Mononuclear cell (primary cell): Measurements from ENCODE around the gene DCTN5. TPM values are rescaled to one million over a fixed set of nuclear protein-coding genes. Genes with fewer than 3 reads are reported as not detected.

Source experiments
- H3K27me3 ChIP-seq: 2 replicates; pipeline ENCODE4 v1.6.0; 2011; ENCODE audit warnings: low read length, control low read depth; ENCODE audit not compliant: insufficient read depth
- H3K4me1 ChIP-seq: 2 replicates; pipeline ENCODE4 v1.5.1; 2011; ENCODE audit warnings: mild to moderate bottlenecking, low read length, control low read depth; ENCODE audit not compliant: insufficient read depth
- H3K4me3 ChIP-seq: 2 replicates; pipeline ENCODE4 v1.5.1; 2011; ENCODE audit warnings: mild to moderate bottlenecking, low read length, moderate library complexity
- H3K9me3 ChIP-seq: 2 replicates; pipeline ENCODE4 v1.5.1; 2011; ENCODE audit warnings: low read depth, mild to moderate bottlenecking, control low read depth, low read length
- total RNA-seq: library from RNA; depleted of rRNA; stranded (reverse); fragments of >200 nt; gene quantifications from one replicate; pipeline ENCODE4 v1.2.3, GENCODE V29; 2012

The DCTN5 gene
- total RNA-seq, 1 donor: 45.1 TPM

DNA sequence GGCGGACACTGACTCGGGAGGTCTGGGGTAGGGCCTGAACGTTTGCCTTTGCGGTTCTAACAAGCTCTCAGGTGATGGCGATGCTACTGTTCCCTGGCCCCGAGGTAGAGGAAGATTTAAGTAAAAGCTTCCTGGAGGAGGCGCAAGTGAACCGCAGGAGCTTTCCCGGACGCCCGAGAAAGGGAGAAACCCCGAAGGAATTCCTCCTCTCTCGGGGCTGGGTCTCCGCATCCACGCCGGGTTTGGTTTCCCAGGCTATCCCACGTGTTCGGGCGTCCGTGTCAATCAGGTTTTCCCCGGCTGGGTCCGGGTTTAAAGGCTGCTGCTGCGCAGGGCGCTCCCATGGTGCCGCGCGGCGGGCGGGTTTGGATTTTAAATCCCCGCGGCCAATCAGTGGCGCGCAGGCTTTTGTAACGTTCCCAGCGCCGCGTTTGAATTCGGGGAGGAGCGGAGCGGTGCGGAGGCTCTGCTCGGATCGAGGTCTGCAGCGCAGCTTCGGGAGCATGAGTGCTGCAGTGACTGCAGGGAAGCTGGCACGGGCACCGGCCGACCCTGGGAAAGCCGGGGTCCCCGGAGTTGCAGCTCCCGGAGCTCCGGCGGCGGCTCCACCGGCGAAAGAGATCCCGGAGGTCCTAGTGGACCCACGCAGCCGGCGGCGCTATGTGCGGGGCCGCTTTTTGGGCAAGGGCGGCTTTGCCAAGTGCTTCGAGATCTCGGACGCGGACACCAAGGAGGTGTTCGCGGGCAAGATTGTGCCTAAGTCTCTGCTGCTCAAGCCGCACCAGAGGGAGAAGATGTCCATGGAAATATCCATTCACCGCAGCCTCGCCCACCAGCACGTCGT, 37.4 kb downstream of the DCTN5 start, which contains the start of gene PLK1:
TSS of gene PLK1 (plus strand) at position 460 of the 844 bp plus-strand sequence. CDS start at position 504, 44 bp downstream.
- H3K4me3 ChIP-seq: peak within 1 kb of the TSS; percentile 68
- no peaks in the 10 kb centered on the region for H3K9me3 ChIP-seq
- peaks cover 37% of the 10 kb centered on the region for H3K4me1 ChIP-seq
- H3K27me3 ChIP-seq: no peaks in the 10 kb centered on the region

DNA sequence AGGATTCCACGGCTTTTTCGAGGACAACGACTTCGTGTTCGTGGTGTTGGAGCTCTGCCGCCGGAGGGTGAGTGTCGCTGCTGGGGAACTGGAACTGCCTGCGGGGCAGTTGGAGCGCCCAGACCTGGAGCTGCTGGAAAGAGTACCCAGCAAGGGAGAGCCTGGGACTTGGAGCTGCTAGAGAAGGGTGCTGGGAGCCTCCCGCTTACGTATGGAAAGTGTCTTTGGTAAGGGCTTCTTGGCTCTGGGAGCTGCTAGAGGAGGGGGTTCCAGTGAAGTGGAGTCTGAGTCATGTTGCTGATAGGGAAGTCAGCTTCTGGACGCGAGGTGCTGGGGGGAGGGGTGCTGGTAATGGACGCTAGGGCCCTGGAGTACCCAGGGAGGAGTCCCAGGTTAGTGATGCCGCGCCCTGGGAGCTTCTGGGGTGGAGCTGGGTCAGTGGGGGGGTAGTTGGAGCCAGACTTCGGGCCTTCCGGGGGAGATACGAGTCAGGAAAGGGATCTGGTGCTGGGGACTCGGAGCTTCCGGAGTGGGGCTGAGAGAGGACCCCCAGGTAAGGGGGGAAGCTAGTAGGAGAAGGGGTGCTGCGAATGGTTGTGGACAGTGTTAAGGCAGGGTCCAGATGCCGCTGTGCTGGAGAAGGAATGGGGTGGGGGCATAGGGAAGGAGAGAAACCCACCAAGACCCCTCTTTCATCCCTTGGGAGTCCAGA, 38.2 kb downstream of the DCTN5 start:
- H3K4me1 ChIP-seq: peaks cover 37% of the 10 kb centered on the region
- peak overlapping the region; percentile 68 for H3K4me3 ChIP-seq
- no peaks in the 10 kb centered on the region for H3K27me3 ChIP-seq
- H3K9me3 ChIP-seq: no peaks in the 10 kb centered on the region

DNA sequence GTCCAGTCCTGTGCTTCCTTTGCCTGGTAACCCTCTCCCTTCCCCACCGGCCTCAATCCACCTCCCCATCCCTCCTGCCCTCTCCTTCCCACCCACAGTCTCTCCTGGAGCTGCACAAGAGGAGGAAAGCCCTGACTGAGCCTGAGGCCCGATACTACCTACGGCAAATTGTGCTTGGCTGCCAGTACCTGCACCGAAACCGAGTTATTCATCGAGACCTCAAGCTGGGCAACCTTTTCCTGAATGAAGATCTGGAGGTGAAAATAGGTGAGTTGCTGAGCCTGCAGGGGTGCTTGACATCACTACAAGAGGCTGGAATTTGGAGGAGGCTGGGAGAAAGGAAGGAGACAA, 38.7 kb downstream of the DCTN5 start:
- Histone ChIP-seq H3K27me3 (no peaks in the 10 kb centered on the region), H3K4me3 (no peak overlapping the region), H3K4me1 (peaks cover 37% of the 10 kb centered on the region), H3K9me3 (no peaks in the 10 kb centered on the region)

DNA sequence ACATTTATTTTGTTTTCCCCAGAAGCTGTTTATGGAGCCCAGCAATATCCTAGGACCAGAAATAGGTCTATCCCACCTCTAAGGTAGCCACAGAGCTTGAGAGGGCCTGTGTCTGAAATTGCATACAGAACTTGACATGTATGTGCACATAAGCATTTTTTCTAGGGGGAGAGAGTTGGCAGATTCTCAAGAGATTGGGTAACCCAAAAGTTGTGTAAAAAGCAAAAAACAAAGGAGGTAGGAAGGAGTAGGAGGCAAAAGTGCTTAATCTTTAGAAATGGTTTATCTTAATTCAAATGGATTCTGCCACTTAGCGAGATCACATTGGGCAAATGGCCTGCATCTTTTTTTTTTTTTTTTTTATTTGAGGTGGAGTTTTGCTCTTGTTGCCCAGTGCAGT, 40.9 kb downstream of the DCTN5 start:
- no peaks in the 10 kb centered on the region for H3K27me3 ChIP-seq
- no peak overlapping the region for H3K4me3 ChIP-seq
- peaks cover 37% of the 10 kb centered on the region for H3K4me1 ChIP-seq
- no peaks in the 10 kb centered on the region for H3K9me3 ChIP-seq

DNA sequence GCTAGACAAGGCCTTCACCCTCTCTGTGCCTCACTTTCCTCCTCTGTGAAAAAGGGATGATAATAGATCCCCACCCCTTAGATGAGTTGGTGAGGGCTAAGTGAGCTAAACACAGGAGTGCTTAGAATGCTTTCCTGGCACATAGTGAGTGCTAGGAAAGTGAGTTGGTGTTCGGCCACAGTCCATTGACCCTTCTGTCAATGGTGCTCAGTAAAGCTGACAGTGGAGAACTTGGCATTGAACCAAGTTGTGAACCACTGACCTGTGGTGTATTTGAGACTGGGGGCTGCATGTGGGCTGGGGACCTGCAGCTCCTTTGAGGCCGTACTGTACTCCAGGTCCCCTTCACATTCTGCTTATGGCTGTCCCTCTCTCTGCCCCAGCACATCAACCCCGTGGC, 42.2 kb downstream of the DCTN5 start:
- H3K9me3 ChIP-seq: no peaks in the 10 kb centered on the region
- H3K4me3 ChIP-seq: no peak overlapping the region
- H3K27me3 ChIP-seq: no peaks in the 10 kb centered on the region
- peaks cover 31% of the 10 kb centered on the region for H3K4me1 ChIP-seq

DNA sequence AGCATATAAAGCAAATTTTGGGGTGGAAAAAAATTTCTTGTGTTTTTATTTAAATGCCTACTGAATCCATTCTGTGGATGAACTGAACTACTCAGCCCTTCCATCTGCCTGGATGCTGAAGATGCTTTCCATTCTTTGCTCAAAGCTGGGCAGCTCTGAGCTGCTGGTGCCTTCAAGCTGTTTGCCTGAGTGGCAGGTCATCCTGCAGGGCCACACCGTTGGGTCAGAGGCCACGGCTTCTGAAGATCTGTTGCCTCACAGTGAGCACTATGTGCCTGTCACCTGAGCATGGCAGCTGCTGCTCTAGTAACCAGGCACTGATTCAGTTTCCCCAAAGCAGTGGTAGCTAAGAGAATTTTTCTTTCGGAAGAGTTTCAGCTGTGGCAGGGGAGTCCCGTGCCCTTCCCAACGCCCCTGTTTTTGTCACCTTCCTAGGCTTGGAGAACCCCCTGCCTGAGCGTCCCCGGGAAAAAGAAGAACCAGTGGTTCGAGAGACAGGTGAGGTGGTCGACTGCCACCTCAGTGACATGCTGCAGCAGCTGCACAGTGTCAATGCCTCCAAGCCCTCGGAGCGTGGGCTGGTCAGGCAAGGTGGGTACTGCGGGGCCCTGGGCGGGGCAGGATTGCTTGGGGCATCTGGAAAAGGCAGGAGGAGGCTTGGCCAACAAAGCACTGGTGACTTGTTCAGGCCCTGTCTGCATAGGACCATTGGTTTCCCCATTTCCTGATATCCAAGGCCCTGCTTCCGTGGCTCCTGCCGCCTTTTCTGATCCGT, 46.0 kb downstream of the DCTN5 start:
- H3K4me3 ChIP-seq: no peak overlapping the region
- no peaks in the 10 kb centered on the region for H3K4me1 ChIP-seq
- no peaks in the 10 kb centered on the region for H3K27me3 ChIP-seq
- H3K9me3 ChIP-seq: no peaks in the 10 kb centered on the region

DNA sequence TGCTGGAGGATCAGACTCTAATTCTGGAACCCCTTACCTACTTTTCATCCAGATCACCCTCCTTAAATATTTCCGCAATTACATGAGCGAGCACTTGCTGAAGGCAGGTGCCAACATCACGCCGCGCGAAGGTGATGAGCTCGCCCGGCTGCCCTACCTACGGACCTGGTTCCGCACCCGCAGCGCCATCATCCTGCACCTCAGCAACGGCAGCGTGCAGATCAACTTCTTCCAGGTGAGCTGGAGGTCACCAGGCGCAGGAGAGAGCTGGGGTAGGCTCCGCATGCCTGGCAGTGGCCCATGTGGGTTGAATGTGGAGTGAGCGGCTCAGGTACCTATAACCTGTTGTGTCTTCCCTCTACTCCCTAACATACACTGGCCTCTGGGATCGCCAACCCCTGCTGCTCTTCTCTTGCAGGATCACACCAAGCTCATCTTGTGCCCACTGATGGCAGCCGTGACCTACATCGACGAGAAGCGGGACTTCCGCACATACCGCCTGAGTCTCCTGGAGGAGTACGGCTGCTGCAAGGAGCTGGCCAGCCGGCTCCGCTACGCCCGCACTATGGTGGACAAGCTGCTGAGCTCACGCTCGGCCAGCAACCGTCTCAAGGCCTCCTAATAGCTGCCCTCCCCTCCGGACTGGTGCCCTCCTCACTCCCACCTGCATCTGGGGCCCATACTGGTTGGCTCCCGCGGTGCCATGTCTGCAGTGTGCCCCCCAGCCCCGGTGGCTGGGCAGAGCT, 48.3 kb downstream of the DCTN5 start:
- Histone ChIP-seq H3K4me1 (peaks cover 2% of the 10 kb centered on the region), H3K4me3 (no peak overlapping the region), H3K9me3 (no peaks in the 10 kb centered on the region), H3K27me3 (no peaks in the 10 kb centered on the region)

DNA sequence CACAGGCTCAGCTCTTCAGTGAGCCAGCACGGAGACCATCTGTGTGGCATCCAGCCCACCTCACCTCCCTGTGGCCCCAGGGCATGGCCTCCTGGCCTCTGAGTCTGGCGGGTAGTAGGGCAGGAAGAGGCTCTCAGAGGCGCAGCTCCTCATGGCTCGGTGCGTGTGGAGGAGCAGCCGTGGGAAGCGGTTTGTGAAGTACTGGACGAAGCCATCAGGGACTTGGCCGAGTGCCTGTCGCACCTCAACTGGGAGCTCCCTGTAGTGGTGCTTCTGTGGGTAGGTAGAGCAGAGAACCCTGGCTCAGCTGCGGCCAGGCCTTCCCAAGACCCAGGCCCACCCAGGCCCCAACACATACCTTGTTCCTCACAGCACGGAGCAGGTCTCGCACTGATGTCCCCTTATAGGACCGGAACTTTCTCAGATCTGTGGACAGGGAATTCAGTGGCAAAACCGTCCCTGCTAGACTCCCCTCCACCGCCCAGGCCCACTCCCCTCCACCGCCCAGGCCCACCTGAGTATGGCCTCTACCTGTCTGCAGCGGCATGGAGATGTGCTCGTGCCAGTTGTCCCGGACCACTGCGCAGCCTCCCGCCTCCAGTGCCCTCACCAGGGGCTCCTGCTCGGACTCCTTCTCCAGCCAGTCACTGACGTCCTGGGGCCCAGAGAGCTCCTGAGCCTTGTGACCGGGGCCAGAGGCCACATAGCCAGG, 49.7 kb downstream of the DCTN5 start:
- no peak overlapping the region for H3K4me3 ChIP-seq
- no peaks in the 10 kb centered on the region for H3K27me3 ChIP-seq
- H3K4me1 ChIP-seq: peaks cover 9% of the 10 kb centered on the region
- no peaks in the 10 kb centered on the region for H3K9me3 ChIP-seq

DNA sequence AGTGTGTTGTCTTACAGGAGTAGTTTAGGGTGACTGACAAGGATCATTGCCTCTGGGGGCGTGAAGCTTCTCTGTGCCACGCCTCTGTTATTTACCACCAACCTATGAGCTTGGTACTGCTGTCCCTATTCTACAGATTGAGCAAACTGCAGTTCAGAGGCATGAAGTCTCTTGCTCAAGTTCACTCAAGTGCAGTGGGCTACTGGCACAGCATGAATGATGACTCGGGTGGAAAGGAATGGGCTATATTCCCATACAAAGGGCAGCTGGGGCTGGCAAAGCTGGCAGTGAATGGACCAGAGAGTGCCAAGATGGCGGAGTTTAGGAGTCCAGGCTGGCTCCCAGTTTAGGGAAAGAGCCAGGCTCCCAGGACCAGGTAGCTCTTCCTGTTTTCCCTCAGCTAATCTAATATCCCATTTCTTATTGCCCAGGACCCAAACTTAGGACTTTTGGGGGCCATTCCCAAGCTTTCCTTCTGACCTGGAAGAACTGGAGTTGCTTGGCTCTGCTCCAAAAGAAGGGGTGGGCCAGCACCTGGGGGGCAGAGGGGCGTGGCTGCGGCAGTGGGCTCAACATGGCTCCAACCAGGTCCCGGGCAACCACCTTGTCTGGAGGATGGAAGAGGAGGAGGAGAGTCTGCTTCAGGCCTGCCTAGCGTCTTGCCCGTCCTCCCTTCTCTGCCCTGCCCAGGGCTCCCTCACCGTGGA, 50.4 kb downstream of the DCTN5 start:
- no peak overlapping the region for H3K4me3 ChIP-seq
- H3K4me1 ChIP-seq: peaks cover 9% of the 10 kb centered on the region
- no peaks in the 10 kb centered on the region for H3K9me3 ChIP-seq
- no peaks in the 10 kb centered on the region for H3K27me3 ChIP-seq

DNA sequence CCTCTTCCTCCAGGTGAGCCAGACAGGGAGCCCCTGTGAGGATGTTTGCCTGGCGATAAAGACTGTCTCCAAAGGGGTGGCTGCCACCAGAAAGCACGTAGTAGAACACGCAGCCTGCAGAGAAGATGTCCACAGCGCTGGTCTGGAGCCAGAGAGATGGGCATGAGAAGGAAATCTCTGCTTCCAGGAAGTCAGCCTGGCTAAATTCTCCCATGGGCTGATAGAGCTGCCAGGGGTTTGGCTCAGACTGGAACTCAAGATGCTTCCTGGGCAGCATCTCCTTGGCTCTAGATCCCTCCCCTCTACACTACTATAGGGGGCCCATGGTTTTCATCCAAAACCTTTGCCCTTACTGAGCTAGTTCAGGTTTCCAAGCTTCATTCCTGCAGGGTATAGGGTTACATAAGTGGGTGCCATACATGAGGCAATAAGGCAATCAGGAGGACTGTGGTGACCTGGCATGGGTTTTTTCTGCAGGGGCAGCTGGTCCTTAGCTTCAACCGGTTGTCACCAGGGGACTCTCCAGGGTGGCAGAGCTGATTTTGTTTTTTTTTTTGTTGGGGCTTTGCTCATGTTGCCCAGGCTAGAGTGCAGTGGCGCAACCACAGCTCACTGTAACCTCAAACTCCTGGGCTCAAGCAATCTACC, 51.0 kb downstream of the DCTN5 start:
- no peak overlapping the region for H3K4me3 ChIP-seq
- peaks cover 9% of the 10 kb centered on the region for H3K4me1 ChIP-seq
- H3K27me3 ChIP-seq: no peaks in the 10 kb centered on the region
- H3K9me3 ChIP-seq: no peaks in the 10 kb centered on the region

DNA sequence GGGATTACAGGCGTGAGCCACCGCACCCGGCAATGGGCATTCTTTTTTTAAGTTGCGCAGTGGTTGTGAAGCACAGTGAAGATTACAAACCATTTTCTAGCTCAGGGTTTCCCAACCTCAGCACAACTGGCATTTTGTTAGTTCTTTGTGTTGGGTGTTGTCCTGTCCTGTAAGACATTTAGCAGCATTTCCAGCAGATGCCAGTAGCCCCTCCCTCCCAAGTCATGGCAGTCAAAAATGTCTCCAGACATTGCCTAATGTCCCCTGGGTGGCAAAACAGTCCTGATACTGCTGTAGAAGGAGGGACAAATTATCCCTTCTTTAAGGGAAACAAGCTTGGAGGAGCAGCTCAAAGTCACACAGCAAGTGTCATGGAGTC, 53.0 kb downstream of the DCTN5 start:
- Histone ChIP-seq H3K4me1 (peaks cover 9% of the 10 kb centered on the region), H3K27me3 (no peaks in the 10 kb centered on the region), H3K4me3 (no peak overlapping the region), H3K9me3 (no peaks in the 10 kb centered on the region)

DNA sequence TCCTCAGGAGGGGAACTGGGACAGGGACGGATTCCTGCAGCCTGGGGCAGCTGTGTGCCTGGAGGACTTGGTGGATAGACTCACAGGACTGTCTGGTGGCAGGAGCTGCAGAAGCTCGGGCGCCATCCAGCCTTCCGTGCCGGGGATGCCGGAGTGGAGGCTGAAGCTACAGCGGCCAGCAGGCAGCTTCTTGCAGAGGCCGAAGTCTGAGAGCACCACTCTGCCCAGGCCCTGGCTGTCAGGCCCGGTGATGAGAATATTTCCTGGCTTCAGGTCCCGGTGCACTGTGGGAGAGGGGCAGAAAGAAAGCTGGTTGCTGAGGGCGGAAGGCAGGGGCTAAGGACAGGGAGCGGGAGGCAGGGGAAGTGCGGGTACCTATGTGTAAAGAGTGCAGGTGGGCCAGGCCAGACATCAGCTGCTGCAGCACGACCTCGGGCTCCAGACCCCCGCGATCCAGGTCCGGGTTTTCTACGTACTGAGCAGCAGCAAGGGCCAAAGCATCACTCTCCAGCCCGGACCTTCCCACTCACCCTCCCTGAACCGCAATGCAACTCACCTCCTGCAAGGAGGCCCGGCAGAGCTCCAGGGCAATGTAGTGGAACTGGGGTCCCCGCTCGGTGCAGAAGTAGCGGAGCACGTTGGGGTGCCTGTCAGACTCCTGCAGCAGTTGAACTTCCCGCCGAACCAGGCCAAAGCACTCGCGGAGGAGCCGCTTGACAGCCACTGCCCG, 53.5 kb downstream of the DCTN5 start:
- Histone ChIP-seq H3K27me3 (no peaks in the 10 kb centered on the region), H3K4me3 (no peak overlapping the region), H3K4me1 (peaks cover 9% of the 10 kb centered on the region), H3K9me3 (no peaks in the 10 kb centered on the region)

DNA sequence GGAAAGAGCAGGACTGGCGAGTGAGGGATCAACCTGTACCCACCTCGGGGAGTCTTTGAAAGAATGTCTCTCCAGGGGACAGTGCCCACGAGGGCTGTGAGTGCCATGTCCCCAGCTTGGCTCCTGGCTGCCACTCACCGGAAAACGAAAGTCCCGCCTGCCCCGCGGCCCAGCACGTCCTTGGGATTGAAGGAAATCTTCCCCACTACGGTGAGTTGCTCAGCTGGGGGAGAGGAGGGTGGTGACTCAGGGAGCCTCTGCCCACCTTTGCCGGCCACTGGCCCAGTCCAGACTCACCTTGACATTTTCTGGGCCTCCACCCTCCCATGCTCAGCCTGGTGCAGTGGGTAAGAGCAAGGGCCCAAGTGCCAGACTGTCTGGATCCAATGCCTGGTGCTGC, 54.5 kb downstream of the DCTN5 start:
- no peaks in the 10 kb centered on the region for H3K27me3 ChIP-seq
- no peaks in the 10 kb centered on the region for H3K9me3 ChIP-seq
- no peak overlapping the region for H3K4me3 ChIP-seq
- peaks cover 9% of the 10 kb centered on the region for H3K4me1 ChIP-seq
